A673 (cell line): ENCODE measurements around the gene MRPL52.

Experiments used
- EZH2 ChIP-seq: fragments of 200-600 bp; sonication (generic); IDR thresholded peaks from 2 replicates; pipeline ENCODE4 v1.6.1; 2017; ENCODE audit warnings: borderline replicate concordance, low read depth, mild to moderate bottlenecking, mixed read lengths, antibody characterized with exemption, low read length; ENCODE audit not compliant: poor library complexity, severe bottlenecking
- TF ChIP-seq, protein P1 (sequence below): fragments of 300-800, 200-600 bp; sonication (generic); conservative IDR thresholded peaks from 2 replicates; pipeline ENCODE4 v1.5.1; 2017; ENCODE audit warnings: low read depth, mild to moderate bottlenecking, antibody characterized with exemption, low read length, moderate library complexity, mixed read lengths

DNA sequence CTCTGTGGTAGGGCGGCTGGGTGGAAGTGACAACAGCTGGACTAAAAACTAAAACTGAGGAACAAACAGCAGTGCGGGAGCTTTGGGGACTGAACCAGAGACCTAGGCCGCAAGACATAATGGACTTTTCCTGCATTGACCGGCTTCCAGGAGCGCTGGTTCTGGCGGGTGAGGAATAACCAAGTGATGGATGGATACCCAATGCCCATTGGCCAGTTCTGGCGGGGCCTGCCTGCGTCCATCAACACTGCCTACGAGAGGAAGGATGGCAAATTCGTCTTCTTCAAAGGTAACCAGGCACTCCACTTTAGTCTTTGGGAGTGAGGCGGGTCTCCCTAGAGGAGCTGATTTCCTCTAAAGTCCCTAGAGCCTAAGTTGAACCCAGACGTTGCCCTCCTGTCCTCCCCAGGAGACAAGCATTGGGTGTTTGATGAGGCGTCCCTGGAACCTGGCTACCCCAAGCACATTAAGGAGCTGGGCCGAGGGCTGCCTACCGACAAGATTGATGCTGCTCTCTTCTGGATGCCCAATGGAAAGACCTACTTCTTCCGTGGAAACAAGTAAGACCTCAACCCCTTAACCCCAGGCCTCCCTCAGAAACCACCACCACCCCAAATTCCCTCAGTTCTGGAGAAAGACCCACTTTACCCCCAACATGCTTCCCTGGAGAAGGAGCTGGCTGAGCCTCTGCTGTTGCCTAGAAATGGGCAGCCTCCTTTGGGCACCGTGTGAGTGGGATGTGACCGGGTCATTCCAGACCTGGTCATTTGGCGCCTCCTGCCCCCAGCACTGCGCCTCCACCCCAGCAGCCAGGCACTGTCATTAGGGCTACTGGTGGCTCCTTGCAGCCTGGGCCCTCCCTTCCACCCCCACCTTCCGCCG is 14.8 kb downstream of the MRPL52 start:
- TF ChIP-seq, protein P1, sequence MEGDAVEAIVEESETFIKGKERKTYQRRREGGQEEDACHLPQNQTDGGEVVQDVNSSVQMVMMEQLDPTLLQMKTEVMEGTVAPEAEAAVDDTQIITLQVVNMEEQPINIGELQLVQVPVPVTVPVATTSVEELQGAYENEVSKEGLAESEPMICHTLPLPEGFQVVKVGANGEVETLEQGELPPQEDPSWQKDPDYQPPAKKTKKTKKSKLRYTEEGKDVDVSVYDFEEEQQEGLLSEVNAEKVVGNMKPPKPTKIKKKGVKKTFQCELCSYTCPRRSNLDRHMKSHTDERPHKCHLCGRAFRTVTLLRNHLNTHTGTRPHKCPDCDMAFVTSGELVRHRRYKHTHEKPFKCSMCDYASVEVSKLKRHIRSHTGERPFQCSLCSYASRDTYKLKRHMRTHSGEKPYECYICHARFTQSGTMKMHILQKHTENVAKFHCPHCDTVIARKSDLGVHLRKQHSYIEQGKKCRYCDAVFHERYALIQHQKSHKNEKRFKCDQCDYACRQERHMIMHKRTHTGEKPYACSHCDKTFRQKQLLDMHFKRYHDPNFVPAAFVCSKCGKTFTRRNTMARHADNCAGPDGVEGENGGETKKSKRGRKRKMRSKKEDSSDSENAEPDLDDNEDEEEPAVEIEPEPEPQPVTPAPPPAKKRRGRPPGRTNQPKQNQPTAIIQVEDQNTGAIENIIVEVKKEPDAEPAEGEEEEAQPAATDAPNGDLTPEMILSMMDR: no peak
- TF ChIP-seq EZH2: no peak
